Fibroblast of lung (primary cell): ENCODE data around the gene MLLT6.

ENCODE experiments used
- EZH2 ChIP-seq: IDR thresholded peaks from 2 replicates; pipeline ENCODE4 v1.5.1; 2012; ENCODE audit warnings: low read length, control low read depth, mild to moderate bottlenecking; ENCODE audit errors: missing control alignments
- TF ChIP-seq, protein P1 (sequence below), 2 donors: IDR thresholded peaks in 1 of 2; conservative IDR thresholded peaks in 1 of 2; 1 replicate in 1 of 2; 2 replicates in 1 of 2; pipeline ENCODE4 v1.5.1; 2011 to 2012; ENCODE audit warnings: low read length in 2 of 2, control low read depth in 1 of 2, inconsistent platforms in 1 of 2, low read depth in 1 of 2, mild to moderate bottlenecking in 1 of 2

DNA sequence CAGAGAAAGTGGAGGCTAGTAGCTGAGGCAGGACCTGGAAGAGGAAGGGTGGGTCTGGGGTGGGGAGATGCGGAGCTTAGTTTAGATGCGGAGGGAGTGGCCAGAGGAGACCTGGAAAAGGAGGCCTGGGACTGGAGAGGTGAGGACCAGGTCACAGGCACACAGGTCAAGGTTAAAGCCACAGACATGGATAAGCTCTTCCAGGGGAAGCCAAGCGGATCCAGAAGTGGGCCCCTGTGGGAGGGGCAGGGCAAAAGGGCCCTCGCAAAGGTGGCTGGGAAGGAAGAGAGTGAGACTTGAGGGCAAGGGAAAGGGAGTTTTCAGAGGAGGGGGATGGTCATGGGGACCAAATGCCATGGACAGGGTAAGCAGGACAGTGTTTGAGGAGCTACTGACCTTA, 13.9 kb upstream of the MLLT6 start:
- TF ChIP-seq, protein P1, sequence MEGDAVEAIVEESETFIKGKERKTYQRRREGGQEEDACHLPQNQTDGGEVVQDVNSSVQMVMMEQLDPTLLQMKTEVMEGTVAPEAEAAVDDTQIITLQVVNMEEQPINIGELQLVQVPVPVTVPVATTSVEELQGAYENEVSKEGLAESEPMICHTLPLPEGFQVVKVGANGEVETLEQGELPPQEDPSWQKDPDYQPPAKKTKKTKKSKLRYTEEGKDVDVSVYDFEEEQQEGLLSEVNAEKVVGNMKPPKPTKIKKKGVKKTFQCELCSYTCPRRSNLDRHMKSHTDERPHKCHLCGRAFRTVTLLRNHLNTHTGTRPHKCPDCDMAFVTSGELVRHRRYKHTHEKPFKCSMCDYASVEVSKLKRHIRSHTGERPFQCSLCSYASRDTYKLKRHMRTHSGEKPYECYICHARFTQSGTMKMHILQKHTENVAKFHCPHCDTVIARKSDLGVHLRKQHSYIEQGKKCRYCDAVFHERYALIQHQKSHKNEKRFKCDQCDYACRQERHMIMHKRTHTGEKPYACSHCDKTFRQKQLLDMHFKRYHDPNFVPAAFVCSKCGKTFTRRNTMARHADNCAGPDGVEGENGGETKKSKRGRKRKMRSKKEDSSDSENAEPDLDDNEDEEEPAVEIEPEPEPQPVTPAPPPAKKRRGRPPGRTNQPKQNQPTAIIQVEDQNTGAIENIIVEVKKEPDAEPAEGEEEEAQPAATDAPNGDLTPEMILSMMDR (conservative IDR thresholded peaks at IDR 0.05 in 1 of 2, IDR thresholded peaks at IDR 0.05 in 1 of 2; ENCODE audit: low read depth in 1 of 2, low read length in 2 of 2): no peak
- no peak for TF ChIP-seq EZH2
